NCI-H510A (cell line): ENCODE measurements around the gene C16orf86.
"Not testable (repeated sequence)": the region's sequence is repeated elsewhere in the genome, so short reads cannot be mapped to it uniquely, and the experiment has no call there.

Experiments used
- DNase-seq: peaks from one replicate; lab custom pipeline; 2025; lab: John Stamatoyannopoulos, UW

C16orf86 gene

DNA sequence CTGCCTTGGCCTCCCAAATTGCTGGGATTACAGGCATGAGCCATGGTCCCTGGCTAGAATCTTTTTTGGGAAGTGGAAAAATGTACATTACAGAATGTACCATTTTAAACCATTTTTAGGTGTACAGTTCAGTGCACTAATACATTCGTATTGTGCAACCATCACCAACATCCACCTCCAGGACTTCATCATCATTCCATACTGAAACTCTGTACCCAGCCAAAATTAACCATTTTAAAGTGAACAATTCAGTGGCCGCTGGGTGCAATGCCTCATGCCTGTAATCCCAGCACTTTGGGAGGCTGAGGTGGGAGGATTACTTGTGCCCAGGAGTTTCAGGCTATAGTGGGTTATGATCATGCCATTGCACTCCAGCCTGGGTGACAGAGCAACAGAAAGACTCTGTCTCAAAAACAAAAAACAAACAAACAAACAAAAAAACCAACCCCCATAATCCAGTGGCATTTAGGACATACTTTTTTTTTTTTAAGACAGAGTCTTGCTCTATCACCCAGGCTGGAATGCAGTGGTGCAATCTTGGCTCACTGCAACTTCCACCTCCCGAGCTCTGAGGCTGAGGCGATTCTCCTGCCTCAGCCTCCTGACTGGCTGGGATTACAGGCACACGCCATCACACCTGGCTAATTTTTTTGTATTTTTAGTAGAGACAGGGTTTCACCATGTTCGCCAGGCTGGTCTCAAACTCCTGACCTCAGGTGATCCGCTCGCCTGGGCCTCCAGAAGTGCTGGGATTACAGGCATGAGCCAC lies 27.1 kb downstream of the C16orf86 start:
- DNase-seq = not testable (repeated sequence)

DNA sequence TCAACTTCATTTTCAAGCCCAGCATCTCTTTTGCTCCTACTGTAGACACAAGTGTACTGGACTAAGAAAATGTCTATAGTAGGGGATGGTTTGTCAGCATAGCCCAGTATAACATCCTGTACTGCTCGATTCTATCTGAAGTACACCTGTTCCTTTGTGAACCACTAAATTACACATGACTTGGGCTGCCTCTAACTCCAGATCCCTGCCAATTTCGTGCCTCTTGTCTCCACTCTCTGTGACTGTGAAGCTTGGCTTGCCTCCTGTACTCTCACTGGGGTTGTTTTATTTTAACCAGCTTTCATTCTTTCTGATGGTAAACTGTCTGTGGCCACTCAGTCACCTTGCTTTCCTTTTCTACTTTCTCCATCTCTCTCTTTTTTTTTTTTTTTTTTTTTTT lies 28.0 kb downstream of the C16orf86 start:
- no peak for DNase-seq

DNA sequence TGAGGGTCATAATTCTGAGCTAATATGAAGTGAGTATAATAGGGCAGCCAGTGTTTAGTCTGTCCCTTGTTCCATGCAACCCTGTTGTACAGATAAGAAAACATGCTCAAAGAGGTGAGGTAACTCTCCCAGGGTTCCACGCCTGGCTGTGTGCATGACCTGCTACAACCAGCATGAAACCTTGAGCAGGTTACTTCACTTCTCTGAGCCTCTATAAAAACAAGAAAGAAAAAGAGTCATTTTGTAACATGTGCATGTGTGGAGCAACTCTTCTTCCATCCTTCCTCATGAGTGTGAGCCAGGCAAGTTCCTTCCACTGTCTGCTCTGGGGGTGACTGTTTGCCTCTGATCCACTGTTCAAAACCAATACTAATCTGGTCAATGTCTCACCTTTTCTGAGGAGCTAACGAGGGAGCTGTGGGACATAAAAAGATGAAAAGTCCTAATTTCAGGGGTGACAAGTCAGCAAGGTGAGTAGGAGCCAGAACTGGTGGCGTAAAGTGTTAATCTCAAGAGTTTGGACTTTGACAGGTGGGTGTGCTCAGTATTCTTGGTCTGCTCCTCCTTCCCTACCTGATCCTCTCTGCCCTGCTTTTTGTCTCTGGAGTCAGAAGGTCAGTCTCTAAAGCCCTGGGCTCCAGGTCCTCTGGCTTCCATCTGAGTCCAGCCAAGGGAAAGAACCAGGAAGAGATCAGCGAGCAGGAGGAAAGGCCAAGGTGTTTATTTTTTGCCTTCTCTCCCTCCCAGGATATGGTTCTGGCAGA lies 31.0 kb downstream of the C16orf86 start:
- DNase-seq = no peak

DNA sequence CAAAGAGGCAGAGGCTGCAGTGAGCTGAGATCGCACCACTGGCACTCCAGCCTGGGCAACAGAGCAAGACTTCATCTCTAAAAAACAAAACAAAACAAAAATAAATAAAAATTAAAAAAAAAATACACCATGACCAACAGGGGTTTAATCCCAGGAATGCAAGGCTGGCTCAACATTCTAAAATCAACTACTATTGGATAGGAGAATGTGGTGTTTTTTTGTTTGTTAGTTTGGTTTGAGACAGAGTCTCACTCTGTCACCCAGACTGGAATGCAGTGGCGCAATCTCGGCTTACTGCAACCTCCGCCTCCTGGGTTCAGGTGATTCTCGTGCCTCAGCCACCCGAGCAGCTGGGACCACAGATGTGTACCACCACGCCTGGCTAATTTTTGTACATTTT lies 32.7 kb downstream of the C16orf86 start:
- no peak for DNase-seq

DNA sequence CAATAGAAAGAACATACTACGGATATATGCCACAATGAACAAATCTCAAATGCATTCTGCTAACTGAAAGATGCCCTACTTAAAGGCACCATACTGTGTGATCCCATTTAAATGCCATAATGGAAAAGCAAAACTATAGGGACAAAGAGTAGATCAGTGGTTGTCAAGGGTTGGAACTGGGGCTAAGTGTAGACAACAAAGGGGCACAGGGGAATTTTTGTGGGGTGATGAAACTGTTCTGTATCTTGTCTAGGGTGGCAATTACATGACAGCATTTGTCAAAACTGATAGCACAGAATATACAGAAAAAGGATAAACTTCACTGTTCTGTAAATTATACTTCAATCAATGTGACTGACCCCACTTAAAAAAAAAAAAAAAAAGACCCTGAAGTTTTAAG lies 34.8 kb downstream of the C16orf86 start:
- DNase-seq = no peak

DNA sequence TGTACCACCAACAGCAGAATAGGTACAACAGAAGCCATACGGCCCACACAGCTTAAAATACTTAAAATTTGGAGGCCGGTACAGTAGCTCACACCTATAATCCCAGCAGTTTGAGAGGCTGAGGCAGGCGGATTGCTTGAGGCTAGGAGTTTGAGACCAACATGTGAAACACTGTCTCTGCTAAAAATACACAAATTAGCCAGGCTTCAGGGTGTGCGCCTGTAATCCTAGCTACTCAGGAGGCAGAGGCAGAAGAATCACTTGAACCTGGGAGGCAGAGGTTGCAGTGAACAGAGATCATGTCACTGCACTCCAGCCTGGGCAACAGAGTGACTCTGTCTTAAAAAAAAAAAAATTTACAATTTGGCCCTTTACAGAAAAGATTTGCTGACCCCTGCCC lies 35.5 kb downstream of the C16orf86 start:
- DNase-seq = no peak

DNA sequence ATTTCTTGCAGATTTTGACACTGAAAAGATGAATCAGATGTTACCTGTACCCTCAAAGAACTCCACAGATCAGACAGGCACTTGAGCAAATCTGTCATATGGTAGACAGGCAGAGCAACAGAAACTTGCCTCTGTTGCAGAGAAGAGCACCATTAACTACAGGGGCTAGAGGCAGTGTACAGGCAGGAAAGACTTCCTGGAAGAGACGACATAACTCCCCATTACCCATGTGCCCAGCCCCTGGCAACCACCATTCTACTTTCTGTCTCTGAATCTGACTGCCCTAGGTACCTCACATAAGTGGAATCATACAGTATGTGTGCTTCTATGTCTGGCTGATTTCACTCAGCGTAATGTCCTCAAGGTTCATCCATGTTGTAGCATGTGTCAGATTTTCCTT lies 37.0 kb downstream of the C16orf86 start:
- no peak for DNase-seq

DNA sequence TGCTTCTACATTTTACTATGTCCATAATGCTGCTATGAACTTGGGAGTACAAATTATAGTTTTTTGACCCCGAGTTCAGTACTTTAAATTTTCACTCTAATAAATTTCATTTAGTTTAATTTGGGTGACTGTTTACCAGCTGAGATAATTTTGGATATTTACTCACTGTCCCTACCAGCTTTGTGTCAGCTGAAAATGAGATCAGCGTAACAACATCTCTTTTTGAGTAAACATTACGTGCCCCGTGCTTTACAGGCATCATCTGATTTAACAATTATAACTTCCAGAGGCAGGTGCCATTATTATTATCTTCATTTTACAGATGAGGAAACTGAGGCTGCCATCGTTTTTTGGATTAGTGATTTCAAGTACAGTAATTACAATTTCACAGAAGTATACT lies 37.5 kb downstream of the C16orf86 start:
- DNase-seq = no peak

DNA sequence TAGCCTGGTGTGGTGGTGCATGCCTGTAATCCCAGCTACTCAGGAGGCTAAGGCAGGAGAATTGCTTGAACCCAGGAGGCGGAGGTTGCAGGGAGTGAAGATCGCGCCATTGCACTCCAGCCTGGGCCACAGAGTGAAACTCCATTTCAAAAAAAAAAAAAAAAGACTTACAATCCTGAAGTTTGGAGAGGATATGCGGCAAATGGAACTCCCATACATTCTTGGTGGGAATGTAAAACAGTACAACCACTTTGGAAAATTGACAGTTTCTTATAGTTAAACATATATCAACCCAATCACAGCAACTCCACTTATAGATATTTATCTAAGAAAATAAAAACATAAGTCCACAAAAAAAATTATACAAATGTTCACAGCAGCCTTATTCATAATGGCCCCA lies 40.6 kb downstream of the C16orf86 start:
- DNase-seq = no peak

DNA sequence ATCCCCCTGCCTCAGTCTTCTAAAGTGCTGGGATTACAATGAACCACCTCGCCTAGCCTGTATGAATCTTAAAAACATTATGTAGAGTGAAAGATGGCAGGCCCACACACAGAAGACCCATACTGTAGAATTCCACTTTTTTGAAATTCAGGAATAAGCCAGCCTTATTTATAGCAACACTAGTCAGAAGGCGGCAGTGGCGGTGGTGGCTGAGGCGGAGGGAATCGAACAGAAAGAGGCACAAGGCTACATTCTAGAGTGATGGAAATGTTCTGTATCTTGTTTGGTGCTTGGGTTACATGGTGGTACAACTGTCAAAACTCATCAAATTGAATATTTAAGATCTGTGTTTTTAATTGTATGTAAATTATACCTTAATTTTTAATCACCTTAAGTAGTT lies 41.2 kb downstream of the C16orf86 start:
- DNase-seq = no peak

DNA sequence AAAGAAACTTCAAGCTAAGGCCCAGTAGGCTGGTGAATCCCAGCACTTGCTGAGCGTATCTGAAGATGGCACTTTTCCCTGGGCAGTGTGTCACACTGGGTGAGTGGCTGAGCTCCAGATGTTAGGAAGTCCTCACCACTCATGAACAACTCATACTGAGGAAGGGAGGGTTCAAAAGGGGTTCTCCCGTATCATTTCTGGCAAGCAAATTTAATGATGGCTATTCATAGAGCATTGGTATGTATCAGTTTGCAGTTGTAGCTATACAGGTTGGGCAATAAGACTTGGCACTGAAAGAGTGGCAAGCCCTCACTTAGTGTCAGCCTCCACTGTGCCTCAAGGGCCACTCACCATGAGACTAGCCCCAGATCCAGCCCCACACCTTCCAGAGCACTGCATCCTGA lies 41.8 kb downstream of the C16orf86 start:
- no peak for DNase-seq

DNA sequence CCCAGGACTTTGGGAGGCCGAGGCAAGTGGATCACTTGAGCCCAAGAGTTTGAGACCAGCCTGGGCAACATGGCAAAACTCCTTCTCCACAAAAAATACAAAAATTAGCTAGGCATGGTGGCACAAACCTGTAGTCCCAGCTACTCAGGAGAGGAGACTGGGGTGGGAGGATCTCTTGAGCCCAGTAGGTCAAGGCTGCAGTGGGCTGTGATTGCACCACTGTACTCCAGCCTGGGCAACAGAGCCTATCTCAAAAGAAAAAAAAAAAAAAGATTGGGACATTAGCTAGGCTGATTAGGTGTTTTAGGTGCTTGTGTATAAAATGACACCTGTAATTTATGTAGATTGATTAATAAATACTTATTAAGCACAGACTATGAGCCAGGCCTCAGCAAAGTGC lies 42.4 kb downstream of the C16orf86 start:
- no peak for DNase-seq

DNA sequence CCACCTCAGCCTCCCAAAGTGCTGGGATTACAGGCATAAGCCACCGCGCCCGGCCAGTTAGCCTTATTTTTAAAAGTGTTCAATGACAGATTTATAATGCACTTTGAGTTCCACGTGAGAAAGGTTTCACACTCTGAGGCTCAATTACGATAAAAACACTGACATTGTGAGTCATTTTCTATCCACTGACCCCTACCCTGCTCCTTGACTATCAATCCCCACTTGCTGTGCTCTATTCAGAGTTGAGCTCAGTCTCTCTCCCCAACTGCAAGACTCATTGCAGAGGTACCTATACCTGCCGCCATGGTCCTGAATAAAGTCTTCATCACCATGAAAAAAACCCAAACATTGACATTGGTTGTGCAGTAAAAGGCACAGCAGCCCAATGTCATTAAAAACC lies 44.0 kb downstream of the C16orf86 start:
- DNase-seq = no peak

DNA sequence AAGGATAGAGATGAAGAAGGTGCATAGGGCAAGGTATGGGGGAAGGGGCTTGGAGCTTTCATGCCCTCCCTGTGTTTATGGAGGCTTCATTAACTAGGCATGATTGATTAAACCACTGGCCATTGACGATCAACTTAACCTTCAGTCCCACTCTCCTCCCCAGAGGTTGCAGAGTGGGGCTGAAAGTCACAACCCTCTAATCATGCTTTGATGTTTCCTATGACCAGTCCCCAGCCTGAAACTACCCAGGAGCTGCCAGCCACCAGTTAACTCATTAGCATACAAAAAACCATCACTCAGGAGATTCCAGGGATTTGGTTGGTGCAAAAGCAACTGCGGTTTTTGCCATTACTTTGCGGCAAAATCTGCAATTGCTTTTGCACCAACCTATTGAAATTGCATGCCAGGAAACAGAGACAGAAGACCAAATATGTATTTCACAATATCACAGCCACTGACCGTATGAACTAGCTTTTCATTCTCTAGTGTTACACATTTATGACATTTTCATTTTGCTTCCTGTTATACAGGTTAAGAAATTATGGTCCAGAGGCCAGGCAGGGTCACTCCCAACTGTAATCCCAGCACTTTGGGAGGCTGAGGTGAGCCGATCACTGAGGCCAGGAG lies 47.1 kb downstream of the C16orf86 start:
- no peak for DNase-seq

DNA sequence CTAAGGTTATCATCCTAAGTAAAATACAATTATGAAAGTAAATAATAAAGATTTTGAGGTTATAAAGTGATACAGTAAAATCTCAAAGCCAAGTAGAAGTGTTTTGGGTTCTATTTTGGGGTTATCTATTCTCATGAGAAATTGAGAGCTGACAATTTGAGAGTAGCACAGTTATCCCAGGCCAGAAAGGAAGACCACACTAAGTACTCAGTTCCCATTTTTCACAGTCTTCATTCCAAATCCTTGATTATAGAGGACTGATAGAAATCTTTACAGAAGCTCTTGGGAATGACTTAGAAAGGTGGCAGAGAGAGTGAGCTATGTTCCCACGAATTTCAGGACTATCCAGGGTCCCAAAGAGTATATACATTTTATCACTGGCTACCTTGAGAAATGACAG lies 47.9 kb downstream of the C16orf86 start:
- no peak for DNase-seq

DNA sequence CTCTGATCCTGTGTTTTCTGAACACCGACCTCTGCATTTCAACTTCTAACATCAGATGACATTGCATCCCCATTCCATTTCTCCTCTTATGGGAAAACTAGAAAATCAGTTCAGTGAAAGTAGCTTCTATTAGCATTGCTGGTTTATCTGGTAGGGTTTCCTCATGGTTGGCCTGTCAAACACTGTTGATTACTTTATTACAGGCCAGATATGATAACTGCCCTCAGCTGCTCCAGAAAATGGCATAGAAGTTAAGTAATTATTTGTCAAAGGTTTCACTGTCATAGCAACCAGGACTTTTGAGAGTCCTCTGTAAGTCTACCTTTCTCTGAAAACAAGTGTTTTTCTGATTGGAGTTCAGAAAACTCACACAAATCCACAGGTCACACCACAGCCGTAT lies 49.5 kb downstream of the C16orf86 start:
- DNase-seq = no peak
